Measurements from ENCODE around the gene SRD5A1.

SRD5A1 gene

DNA sequence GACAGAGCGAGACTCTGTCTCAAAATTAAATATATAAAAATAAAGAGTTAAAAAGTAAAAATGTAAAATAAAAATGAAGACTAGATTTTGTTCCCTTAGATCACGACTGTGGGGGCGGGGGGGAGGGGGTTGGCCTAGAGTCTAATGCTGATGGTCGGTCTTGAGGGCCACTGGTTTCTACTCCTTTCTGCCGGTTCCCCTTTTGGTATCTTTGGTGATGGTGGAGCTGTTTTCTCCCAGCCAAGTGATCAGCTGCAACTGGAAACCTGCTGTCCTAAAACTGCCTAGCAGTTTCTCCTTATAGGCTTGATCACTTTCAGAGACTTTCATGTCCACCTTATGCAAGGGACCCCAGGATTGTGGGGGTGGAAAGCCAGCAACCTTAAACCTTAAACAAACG, 1.1 kb downstream of the SRD5A1 start:
- Histone ChIP-seq H3K4me3 (ENCODE audit: low read depth in 1 of 2, low read length in 1 of 2) (peak overlapping the region; percentile 77 to 89), H3K27ac (no peak overlapping the region), H3K36me3 (peaks cover 17% of the 10 kb centered on the region), H3K4me1 (ENCODE audit: control insufficient read depth in 1 of 2, insufficient read depth in 1 of 2, low read depth in 1 of 2, low read length in 1 of 2) (peaks cover 33 to 37% of the 10 kb centered on the region in 2 experiments), H3K9me3 (no peaks in the 10 kb centered on the region), H3K27me3 (peaks cover 28% of the 10 kb centered on the region)
- TF ChIP-seq, protein P1, sequence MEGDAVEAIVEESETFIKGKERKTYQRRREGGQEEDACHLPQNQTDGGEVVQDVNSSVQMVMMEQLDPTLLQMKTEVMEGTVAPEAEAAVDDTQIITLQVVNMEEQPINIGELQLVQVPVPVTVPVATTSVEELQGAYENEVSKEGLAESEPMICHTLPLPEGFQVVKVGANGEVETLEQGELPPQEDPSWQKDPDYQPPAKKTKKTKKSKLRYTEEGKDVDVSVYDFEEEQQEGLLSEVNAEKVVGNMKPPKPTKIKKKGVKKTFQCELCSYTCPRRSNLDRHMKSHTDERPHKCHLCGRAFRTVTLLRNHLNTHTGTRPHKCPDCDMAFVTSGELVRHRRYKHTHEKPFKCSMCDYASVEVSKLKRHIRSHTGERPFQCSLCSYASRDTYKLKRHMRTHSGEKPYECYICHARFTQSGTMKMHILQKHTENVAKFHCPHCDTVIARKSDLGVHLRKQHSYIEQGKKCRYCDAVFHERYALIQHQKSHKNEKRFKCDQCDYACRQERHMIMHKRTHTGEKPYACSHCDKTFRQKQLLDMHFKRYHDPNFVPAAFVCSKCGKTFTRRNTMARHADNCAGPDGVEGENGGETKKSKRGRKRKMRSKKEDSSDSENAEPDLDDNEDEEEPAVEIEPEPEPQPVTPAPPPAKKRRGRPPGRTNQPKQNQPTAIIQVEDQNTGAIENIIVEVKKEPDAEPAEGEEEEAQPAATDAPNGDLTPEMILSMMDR (IDR thresholded peaks at IDR 0.05), result no peak

DNA sequence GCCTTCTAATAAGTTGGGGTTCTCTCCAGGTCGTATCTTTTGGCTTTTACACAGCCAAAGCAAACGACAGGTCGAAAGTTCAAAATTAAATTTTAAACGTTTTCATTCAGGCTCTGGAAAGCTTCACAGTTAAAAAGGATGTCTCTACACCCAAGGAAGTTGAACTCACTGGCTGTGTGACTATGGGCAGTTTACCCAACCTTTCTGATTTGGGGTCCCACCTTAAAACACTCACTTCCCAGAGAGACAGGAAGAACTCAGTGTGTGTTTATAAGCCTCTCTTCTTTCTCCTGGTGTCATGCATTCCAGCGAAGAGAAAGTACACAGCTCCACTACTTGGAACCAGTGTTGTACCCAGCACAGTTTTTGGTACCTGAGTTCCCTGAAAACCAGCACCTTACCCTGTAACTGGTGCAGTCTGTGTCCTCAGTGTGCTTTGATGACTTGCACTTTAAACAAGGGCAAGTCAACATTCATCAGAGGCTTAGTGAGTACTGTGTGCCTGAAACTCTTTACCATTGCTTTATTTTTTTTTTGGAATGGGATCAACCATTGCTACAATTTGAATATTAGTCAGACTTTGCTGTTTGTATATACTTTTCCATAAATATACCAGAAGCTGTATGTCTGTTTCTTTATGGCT, 1.7 kb downstream of the SRD5A1 start:
- Histone ChIP-seq H3K27ac (no peak overlapping the region), H3K4me1 (ENCODE audit: control insufficient read depth in 1 of 2, insufficient read depth in 1 of 2, low read depth in 1 of 2, low read length in 1 of 2) (peaks cover 33 to 37% of the 10 kb centered on the region in 2 experiments), H3K27me3 (peaks cover 28% of the 10 kb centered on the region), H3K36me3 (peaks cover 11% of the 10 kb centered on the region), H3K9me3 (no peaks in the 10 kb centered on the region), H3K4me3 (ENCODE audit: low read depth in 1 of 2, low read length in 1 of 2) (no peak overlapping the region)
- TF ChIP-seq, protein P1 (IDR thresholded peaks at IDR 0.05), result no peak

DNA sequence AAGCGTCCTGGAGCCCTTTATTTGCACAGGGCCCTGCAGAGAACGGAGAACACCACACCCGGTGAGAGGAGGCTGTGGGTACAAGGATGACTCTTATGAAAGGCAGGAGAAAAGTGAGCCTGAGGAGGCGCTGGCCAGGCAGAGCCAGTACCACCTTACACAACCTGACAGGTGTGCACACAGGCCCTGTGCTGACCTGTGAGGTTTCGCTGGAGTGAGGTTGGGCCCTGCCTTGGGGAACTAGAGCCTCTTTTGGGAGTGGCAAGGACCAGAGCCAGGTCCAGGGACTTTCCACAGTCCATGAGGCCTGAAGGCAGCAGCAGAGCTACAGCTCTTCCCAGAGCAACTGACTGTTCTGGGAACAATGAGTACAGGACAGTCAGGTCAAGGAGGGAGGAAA, 3.1 kb downstream of the SRD5A1 start:
- peaks cover 32 to 37% of the 10 kb centered on the region in 2 experiments for H3K4me1 ChIP-seq (ENCODE audit: control insufficient read depth in 1 of 2, insufficient read depth in 1 of 2, low read depth in 1 of 2, low read length in 1 of 2)
- TF ChIP-seq, protein P1 (IDR thresholded peaks at IDR 0.05), result no peak
- no peak overlapping the region for H3K27ac ChIP-seq

DNA sequence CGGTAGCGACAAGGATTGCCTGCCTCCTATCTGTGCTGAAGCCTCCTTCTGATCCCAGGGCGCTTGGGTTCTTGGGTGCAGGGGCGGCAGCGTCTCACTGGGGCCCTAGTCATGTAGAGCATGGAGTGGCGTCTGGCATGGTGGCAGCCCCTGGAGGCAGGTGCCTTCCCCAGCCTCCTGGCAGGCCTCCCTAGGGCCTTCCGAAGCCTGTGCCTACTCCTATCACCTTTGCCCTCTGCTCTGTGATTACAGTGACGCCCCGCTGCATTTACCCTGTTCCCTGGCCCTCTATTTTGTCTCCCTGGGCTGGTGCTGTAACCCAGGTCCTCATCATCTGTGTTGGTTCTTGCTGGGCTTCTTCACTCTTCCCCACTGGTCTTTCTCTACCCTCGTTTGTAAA, 3.8 kb downstream of the SRD5A1 start:
- Histone ChIP-seq H3K9me3 (no peaks in the 10 kb centered on the region), H3K27me3 (peaks cover 28% of the 10 kb centered on the region), H3K4me3 (ENCODE audit: low read depth in 1 of 2, low read length in 1 of 2) (no peak overlapping the region), H3K27ac (no peak overlapping the region), H3K36me3 (no peaks in the 10 kb centered on the region), H3K4me1 (ENCODE audit: control insufficient read depth in 1 of 2, insufficient read depth in 1 of 2, low read depth in 1 of 2, low read length in 1 of 2) (peaks cover 24 to 32% of the 10 kb centered on the region in 2 experiments)
- TF ChIP-seq, protein P1 (IDR thresholded peaks at IDR 0.05), result no peak

More for the DNA sequence above, 3.1 kb downstream of the SRD5A1 start:
- no peaks in the 10 kb centered on the region for H3K9me3 ChIP-seq
- H3K27me3 ChIP-seq, result peaks cover 28% of the 10 kb centered on the region
- no peak overlapping the region for H3K4me3 ChIP-seq (ENCODE audit: low read depth in 1 of 2, low read length in 1 of 2)
- no peaks in the 10 kb centered on the region for H3K36me3 ChIP-seq

DNA sequence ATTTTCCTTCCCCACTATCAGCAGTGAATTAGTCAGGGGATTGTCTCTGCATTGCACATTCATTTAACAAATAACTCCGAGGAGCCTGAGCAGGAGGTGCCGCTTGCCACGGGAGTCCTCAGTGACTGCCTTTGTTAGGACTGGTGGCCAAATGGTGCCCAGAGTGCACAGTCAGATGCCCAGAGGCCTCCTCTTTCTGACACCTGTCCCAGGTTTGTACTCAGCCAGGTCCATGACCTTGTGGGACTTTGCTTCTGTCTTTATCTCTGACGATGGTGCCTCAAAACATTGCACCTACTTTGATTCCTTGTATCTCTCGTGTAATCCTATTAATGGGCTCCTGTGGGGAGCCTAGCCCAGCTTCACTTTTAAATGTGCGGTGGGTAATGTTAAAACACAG, 4.3 kb downstream of the SRD5A1 start:
- Histone ChIP-seq H3K27me3 (peaks cover 32% of the 10 kb centered on the region), H3K36me3 (no peaks in the 10 kb centered on the region), H3K4me3 (ENCODE audit: low read depth in 1 of 2, low read length in 1 of 2) (no peak overlapping the region), H3K9me3 (no peaks in the 10 kb centered on the region), H3K27ac (peak overlapping the region; percentile 52), H3K4me1 (ENCODE audit: control insufficient read depth in 1 of 2, insufficient read depth in 1 of 2, low read depth in 1 of 2, low read length in 1 of 2) (peaks cover 19 to 26% of the 10 kb centered on the region in 2 experiments)
- TF ChIP-seq, protein P1 (IDR thresholded peaks at IDR 0.05), result no peak
